HFF-Myc (cell line): ENCODE results near the gene PTDSS2.

Experiments used
- DNase-seq: peaks from one replicate; pipeline ENCODE4 v3.0.0-alpha.2; 2011; ENCODE audit warnings: low read depth; ENCODE audit errors: extremely low read depth
- H3K4me3 ChIP-seq: replicated peaks from 2 replicates; pipeline ENCODE4 v1.5.1; 2011; ENCODE audit warnings: low read depth, mild to moderate bottlenecking, control low read depth, low read length
- CTCF ChIP-seq: IDR thresholded peaks from 2 replicates; pipeline ENCODE4 v1.5.1; 2012; ENCODE audit warnings: mild to moderate bottlenecking, low read depth, low read length, control low read depth; ENCODE audit errors: missing control alignments

The PTDSS2 gene

GRCh38 chr11:479311-479710, 29.2 kb downstream of the PTDSS2 start:
- H3K4me3 ChIP-seq, result no peak overlapping the region
- DNase-seq, result no peak
- no peak for TF ChIP-seq CTCF

- H3K4me3 ChIP-seq, result no peak overlapping the region
- TF ChIP-seq CTCF, result no peak
- DNase-seq, result no peak
Measured at GRCh38 chr11:484616-485015, 34.5 kb downstream of the PTDSS2 start.

- no peak for TF ChIP-seq CTCF
- H3K4me3 ChIP-seq, result no peak overlapping the region
- DNase-seq, result no peak
Measured at GRCh38 chr11:486189-486588, 36.1 kb downstream of the PTDSS2 start.

GRCh38 chr11:487571-488021, 37.5 kb downstream of the PTDSS2 start:
- no peak overlapping the region for H3K4me3 ChIP-seq
- no peak for DNase-seq
- no peak for TF ChIP-seq CTCF

GRCh38 chr11:488062-488461, 38.0 kb downstream of the PTDSS2 start:
- TF ChIP-seq CTCF, result no peak
- no peak overlapping the region for H3K4me3 ChIP-seq
- no peak for DNase-seq

- no peak for DNase-seq
- H3K4me3 ChIP-seq, result no peak overlapping the region
- no peak for TF ChIP-seq CTCF
Measured at GRCh38 chr11:488579-488978, 38.5 kb downstream of the PTDSS2 start.

- DNase-seq, result no peak
- H3K4me3 ChIP-seq, result no peak overlapping the region
- no peak for TF ChIP-seq CTCF
Measured at GRCh38 chr11:488992-489391, 38.9 kb downstream of the PTDSS2 start.
